Effector CD8-positive, alpha-beta T cell (primary cell): ENCODE measurements around the gene DDX10.

Experiments
- DNase-seq: peaks from one replicate; lab custom pipeline; 2025; lab: John Stamatoyannopoulos, UW

Gene DDX10

GRCh38 chr11:108654994-108655631 is 9.8 kb upstream of the DDX10 start:
- no peak for DNase-seq

GRCh38 chr11:108662700-108663099 is 2.2 kb upstream of the DDX10 start:
- DNase-seq, result no peak

GRCh38 chr11:108663154-108663877 is 1.6 kb upstream of the DDX10 start:
- DNase-seq, result no peak

- no peak for DNase-seq
Observed at GRCh38 chr11:108666373-108666772, 1.5 kb downstream of the DDX10 start.

- no peak for DNase-seq
Observed at GRCh38 chr11:108669286-108669685, 4.4 kb downstream of the DDX10 start.

- no peak for DNase-seq
Observed at GRCh38 chr11:108669711-108670110, 4.8 kb downstream of the DDX10 start.

- DNase-seq, result no peak
Observed at GRCh38 chr11:108670451-108670850, 5.6 kb downstream of the DDX10 start.

GRCh38 chr11:108672113-108672512 is 7.2 kb downstream of the DDX10 start:
- no peak for DNase-seq

GRCh38 chr11:108672786-108673185 is 7.9 kb downstream of the DDX10 start:
- no peak for DNase-seq

- DNase-seq, result no peak
Observed at GRCh38 chr11:108679045-108679444, 14.2 kb downstream of the DDX10 start.

GRCh38 chr11:108680271-108680670 is 15.4 kb downstream of the DDX10 start:
- DNase-seq, result no peak

GRCh38 chr11:108685419-108686130 is 20.7 kb downstream of the DDX10 start:
- no peak for DNase-seq

- DNase-seq, result no peak
Observed at GRCh38 chr11:108693852-108694251, 29.0 kb downstream of the DDX10 start.

- no peak for DNase-seq
Observed at GRCh38 chr11:108694846-108695245, 30.0 kb downstream of the DDX10 start.

- no peak for DNase-seq
Observed at GRCh38 chr11:108697872-108698473, 33.1 kb downstream of the DDX10 start.

- DNase-seq, result no peak
Observed at GRCh38 chr11:108698844-108699642, 34.2 kb downstream of the DDX10 start.

GRCh38 chr11:108703916-108704315 is 39.0 kb downstream of the DDX10 start:
- no peak for DNase-seq

- no peak for DNase-seq
Observed at GRCh38 chr11:108705061-108705460, 40.2 kb downstream of the DDX10 start.

GRCh38 chr11:108708173-108708572 is 43.3 kb downstream of the DDX10 start:
- DNase-seq, result no peak

- DNase-seq, result no peak
Observed at GRCh38 chr11:108709741-108710140, 44.9 kb downstream of the DDX10 start.

GRCh38 chr11:108713076-108713790 is 48.4 kb downstream of the DDX10 start:
- DNase-seq, result no peak
